ENCODE results near the gene MYO7B. TPM values are rescaled to one million over a fixed set of nuclear protein-coding genes. Genes with fewer than 3 reads are reported as not detected.
"Not testable (repeated sequence)": the region's sequence is repeated elsewhere in the genome, so short reads cannot be mapped to it uniquely, and the experiment has no call there.

MYO7B gene
- total RNA-seq, 1 experiment from 2014 or later, result 28.0 TPM

DNA sequence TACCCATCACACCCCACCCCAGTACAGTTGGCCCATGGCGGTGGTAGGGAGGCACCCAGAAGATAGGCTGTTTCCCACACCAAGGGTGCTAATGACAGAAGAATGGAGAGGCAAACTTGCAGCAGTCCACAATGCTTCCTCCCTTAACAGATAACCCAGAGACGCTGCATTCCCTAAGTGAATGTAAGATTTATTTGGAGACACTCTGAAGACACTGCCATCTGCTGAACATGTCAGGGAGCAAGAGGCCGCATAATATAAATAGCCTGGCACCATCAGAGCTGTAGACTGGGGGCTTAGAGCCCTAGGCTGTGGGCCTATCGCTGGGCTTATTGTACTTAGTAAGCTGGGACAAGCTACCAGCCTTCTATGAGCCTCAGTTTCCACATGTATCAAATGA, 7.0 kb upstream of the MYO7B start:
- Histone ChIP-seq H3K27ac (ENCODE audit: low read length) (no peak overlapping the region), H3K79me2 (ENCODE audit: low read length) (peaks cover 29% of the 10 kb centered on the region), H3K9me3 (ENCODE audit: low read length) (no peaks in the 10 kb centered on the region), H3K4me2 (ENCODE audit: low read length) (no peak overlapping the region), H3K27me3 (ENCODE audit: low read length) (no peaks in the 10 kb centered on the region), H3K36me3 (ENCODE audit: low read depth, low read length) (peaks cover 4% of the 10 kb centered on the region), H3K4me1 (ENCODE audit: insufficient read depth, low read length) (peaks cover 37% of the 10 kb centered on the region), H3K4me3 (ENCODE audit: low read length) (no peak overlapping the region), H3K9me2 (replicated peaks; ENCODE audit: low read length) (peaks cover 6% of the 10 kb centered on the region; the same call in 1 of the 2 replicates), H4K20me1 (ENCODE audit: low read length) (peaks cover 7% of the 10 kb centered on the region), H3F3A (ENCODE audit: low read length, unreplicated experiment) (no peaks in the 10 kb centered on the region), H3K9ac (ENCODE audit: low read length) (no peak overlapping the region), H2AFZ (ENCODE audit: low read length) (no peak overlapping the region)
- ChIA-PET CTCF (interaction anchor here (0.5 kb wide), 1 partner anchor 49 kb away, joined by 3 read pairs; no protein-coding TSS in a partner anchor), POLR2A (ENCODE audit: unreplicated experiment) (no interaction called here)
- DNase-seq (no peak), ATAC-seq (no peak)
- BruUV-seq (replicated peaks), result no TSS peak
- TF ChIP-seq, protein P1, sequence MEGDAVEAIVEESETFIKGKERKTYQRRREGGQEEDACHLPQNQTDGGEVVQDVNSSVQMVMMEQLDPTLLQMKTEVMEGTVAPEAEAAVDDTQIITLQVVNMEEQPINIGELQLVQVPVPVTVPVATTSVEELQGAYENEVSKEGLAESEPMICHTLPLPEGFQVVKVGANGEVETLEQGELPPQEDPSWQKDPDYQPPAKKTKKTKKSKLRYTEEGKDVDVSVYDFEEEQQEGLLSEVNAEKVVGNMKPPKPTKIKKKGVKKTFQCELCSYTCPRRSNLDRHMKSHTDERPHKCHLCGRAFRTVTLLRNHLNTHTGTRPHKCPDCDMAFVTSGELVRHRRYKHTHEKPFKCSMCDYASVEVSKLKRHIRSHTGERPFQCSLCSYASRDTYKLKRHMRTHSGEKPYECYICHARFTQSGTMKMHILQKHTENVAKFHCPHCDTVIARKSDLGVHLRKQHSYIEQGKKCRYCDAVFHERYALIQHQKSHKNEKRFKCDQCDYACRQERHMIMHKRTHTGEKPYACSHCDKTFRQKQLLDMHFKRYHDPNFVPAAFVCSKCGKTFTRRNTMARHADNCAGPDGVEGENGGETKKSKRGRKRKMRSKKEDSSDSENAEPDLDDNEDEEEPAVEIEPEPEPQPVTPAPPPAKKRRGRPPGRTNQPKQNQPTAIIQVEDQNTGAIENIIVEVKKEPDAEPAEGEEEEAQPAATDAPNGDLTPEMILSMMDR (conservative IDR thresholded peaks at IDR 0.05; ENCODE audit: low read depth, low read length), result no peak
- no peak for TF ChIP-seq EZH2 (IDR thresholded peaks at IDR 0.05; ENCODE audit: low read length, unreplicated experiment)
- TF ChIP-seq EZH2phosphoT487 (IDR thresholded peaks at IDR 0.05; ENCODE audit: borderline replicate concordance, low read length), result no peak
- intact Hi-C loops (cut with micrococcal nuclease), result no loop called here

DNA sequence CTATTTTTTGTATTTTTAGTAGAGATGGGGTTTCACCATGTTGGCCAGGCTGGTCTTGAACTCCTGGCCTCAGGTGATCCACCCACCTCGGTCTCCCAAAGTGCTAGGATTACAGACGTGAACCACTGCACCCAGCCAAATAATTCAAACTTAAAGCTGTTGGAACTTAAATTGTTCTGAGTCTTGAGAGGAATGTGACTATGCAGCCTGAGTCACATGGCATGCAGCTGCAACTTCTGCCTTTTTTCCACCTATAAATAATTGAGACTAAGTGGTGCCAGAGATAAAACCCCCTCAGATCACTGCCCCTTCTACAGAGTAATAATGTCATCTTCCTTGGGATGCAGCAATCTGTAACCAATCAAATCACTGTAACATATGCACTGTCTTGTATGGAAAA, 6.1 kb upstream of the MYO7B start:
- H3K4me2 ChIP-seq (ENCODE audit: low read length); H3K27me3 ChIP-seq (ENCODE audit: low read length); H3K4me3 ChIP-seq (ENCODE audit: low read length); BruUV-seq (replicated peaks); H3F3A ChIP-seq (ENCODE audit: low read length, unreplicated experiment); ATAC-seq; H3K9me3 ChIP-seq (ENCODE audit: low read length); H4K20me1 ChIP-seq (ENCODE audit: low read length); DNase-seq; intact Hi-C loops (cut with micrococcal nuclease); H2AFZ ChIP-seq (ENCODE audit: low read length); POLR2A ChIA-PET (ENCODE audit: unreplicated experiment); CTCF ChIA-PET; H3K36me3 ChIP-seq (ENCODE audit: low read depth, low read length); H3K9me2 ChIP-seq (replicated peaks; ENCODE audit: low read length); H3K27ac ChIP-seq (ENCODE audit: low read length); H3K9ac ChIP-seq (ENCODE audit: low read length): not testable (repeated sequence)
- Histone ChIP-seq H3K79me2 (ENCODE audit: low read length) (peaks cover 19% of the 10 kb centered on the region), H3K4me1 (ENCODE audit: insufficient read depth, low read length) (peaks cover 29% of the 10 kb centered on the region)

DNA sequence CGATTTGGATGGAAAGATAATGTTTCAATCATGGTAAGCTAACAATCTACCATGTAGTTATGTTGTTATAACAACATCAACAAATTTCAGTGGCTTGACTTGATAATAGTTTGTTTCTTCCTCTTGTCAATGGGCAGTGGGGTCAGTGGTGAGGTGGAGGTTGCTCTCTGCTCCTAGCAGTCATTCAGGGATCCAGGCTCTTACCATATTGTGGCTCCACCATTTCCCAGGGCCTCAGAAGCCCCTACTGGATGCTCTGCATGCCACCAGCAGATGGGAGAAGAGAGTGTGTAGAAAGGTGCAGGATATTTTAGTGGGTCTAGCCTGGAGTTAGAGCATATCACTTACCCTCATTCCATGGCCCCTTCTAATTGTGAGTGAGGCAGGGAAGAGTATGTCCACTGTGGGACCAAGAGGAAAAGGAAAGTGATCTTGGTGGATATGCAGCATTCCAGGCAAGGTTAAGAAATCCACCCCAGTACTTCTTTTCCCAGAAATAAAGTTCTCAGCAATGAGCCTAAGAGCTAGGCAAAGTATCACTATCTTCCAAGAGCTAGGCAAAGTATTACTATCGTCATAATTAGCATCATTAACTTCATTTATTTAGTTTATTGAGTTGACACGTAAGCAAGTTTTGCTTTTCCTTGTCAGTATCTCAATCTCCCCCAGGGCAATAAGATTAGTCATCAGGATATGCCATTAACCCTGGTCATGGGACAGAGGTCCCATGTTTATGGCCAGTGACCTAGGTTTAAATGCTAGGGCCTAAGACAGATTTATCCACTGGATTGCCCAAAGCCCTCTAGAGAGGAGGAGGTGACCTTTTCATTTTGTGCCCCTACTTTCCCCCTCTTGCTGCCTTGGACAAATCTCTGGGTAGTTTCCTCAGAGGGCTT, 5.0 kb upstream of the MYO7B start:
- H3K9me2 ChIP-seq (replicated peaks; ENCODE audit: low read length), result peaks cover 6% of the 10 kb centered on the region; the same call in 1 of the 2 replicates
- H4K20me1 ChIP-seq (ENCODE audit: low read length), result no peaks in the 10 kb centered on the region
- BruUV-seq (replicated peaks), result no TSS peak
- DNase-seq (peak; percentile 64), ATAC-seq (no peak)
- H3K4me1 ChIP-seq (ENCODE audit: insufficient read depth, low read length), result peaks cover 29% of the 10 kb centered on the region
- H3K27ac ChIP-seq (ENCODE audit: low read length), result peak overlapping the region; percentile 45
- intact Hi-C loops (cut with micrococcal nuclease), result loop anchor here (1.0 kb wide), 1 partner anchor 22 kb away; no protein-coding TSS in a partner anchor
- no peak overlapping the region for H3K4me3 ChIP-seq (ENCODE audit: low read length)
- H3K27me3 ChIP-seq (ENCODE audit: low read length), result no peaks in the 10 kb centered on the region
- H3K4me2 ChIP-seq (ENCODE audit: low read length), result 0 out of 2 replicates have a peak overlapping the region, but pooled peaks have one; percentile 12
- H3K9me3 ChIP-seq (ENCODE audit: low read length), result no peaks in the 10 kb centered on the region
- H3K79me2 ChIP-seq (ENCODE audit: low read length), result peaks cover 9% of the 10 kb centered on the region
- no peak overlapping the region for H3K9ac ChIP-seq (ENCODE audit: low read length)
- no peak overlapping the region for H2AFZ ChIP-seq (ENCODE audit: low read length)
- H3F3A ChIP-seq (ENCODE audit: low read length, unreplicated experiment), result no peaks in the 10 kb centered on the region
- POLR2A ChIA-PET (ENCODE audit: unreplicated experiment), result no interaction called here
- no peaks in the 10 kb centered on the region for H3K36me3 ChIP-seq (ENCODE audit: low read depth, low read length)
- CTCF ChIA-PET, result no interaction called here
- TF ChIP-seq EZH2 (IDR thresholded peaks at IDR 0.05; ENCODE audit: low read length, unreplicated experiment) (no peak), EZH2phosphoT487 (IDR thresholded peaks at IDR 0.05; ENCODE audit: borderline replicate concordance, low read length) (no peak)
- TF ChIP-seq, protein P1 (conservative IDR thresholded peaks at IDR 0.05; ENCODE audit: low read depth, low read length), result no peak
